NCI-H1694 treated with DMSO at 0.1 percent for 48 hours (cell line): ENCODE measurements around the gene PSKH1.

Experiments used
- DNase-seq: peaks from one replicate; lab custom pipeline; 2025; lab: John Stamatoyannopoulos, UW

Gene PSKH1

GRCh38 chr16:67940446-67941089, 47.5 kb downstream of the PSKH1 start:
- DNase-seq, result no peak

GRCh38 chr16:67941469-67942199, 48.6 kb downstream of the PSKH1 start:
- no peak for DNase-seq

GRCh38 chr16:67942200-67942509, 49.1 kb downstream of the PSKH1 start:
- DNase-seq, result no peak

GRCh38 chr16:67942510-67943255, 49.6 kb downstream of the PSKH1 start:
- DNase-seq, result no peak

GRCh38 chr16:67943256-67943618, 50.2 kb downstream of the PSKH1 start:
- no peak for DNase-seq

DNA sequence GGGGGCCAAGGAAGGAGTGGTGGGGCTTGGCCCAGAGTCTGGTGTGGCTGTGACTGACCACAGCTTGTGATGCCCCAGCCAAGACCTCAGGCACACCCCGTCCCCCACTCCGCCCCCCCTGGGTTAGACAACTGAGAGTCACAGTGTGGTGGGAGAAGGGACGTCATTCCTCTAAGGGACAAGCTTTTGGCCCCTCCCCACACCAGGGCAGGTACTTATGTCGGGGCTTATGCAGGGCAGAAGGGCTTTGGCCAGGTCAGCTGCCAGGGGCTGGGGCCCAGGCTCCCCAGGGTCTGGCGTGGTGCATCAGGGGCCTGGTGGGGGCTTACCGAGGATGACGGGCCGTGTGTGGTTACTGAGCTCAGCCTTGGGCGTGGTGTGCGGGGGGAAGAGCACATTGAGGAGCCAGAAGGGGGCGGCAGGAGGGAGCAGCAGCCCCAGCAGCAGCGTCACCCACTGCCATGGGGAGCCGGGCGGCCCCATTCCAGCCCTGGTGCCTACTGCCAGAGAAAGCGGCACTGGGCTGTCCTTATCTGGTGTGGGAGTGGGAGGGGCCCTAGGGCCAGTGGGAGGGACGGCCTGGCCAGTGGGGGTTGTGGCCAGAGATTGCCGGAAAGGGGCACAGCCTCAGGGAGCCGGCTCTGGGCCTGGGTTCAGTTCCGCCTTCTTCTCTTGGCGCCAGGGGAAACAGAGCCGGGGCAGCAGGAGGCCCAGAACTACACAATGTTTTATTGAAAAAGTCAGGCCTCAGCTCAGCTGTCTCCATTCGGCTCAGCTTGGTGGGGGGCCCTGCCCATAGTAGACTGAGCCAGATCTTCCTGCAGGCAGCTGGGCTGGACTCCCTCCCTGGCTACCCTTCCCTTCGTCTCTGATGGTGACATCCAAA, 50.8 kb downstream of the PSKH1 start, which contains the start of gene LCAT:
Gene LCAT (minus strand): TSS at position 502 of the 886 bp plus-strand sequence. CDS start 19 bp downstream, at position 483.
- no peak for DNase-seq

GRCh38 chr16:67944690-67945391, 51.8 kb downstream of the PSKH1 start:
- no peak for DNase-seq

GRCh38 chr16:67945392-67945933, 52.4 kb downstream of the PSKH1 start:
- DNase-seq, result no peak

- DNase-seq, result no peak
Observed at GRCh38 chr16:67946128-67946569, 53.1 kb downstream of the PSKH1 start.

DNA sequence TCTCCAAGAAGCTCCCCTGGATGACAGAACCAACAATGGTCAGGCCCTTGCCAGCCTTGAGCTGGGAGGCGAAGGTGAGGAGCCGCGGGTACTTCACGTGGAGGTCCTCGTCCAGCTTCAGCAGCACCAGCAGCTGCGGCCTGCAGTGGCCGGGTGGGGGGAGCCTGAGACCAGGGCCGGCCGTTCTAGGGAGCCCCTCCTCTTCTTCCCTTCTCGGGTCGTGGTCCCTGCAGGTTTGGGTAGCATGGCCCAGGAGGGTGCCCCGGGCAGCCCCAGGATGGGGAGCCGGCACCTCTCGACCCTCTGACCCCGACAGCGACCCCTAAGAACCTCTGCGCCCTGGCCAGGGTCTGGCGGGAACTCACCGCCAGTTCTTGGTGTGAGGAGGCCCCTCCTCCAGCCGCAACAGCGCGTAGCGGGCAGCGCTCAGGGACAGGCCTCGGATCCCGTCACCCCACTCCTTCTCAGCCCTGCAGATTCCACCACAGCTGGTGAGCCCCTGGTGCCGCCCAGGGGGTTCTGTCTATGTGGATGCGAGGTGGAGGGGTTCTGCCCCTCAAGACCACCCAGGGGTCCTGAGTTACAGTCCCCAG, 54.0 kb downstream of the PSKH1 start:
- DNase-seq, result no peak

- no peak for DNase-seq
Observed at GRCh38 chr16:67948015-67948414, 55.0 kb downstream of the PSKH1 start.

GRCh38 chr16:67949645-67950044, 56.6 kb downstream of the PSKH1 start:
- DNase-seq, result no peak

GRCh38 chr16:67950335-67950843, 57.3 kb downstream of the PSKH1 start:
- no peak for DNase-seq

DNA sequence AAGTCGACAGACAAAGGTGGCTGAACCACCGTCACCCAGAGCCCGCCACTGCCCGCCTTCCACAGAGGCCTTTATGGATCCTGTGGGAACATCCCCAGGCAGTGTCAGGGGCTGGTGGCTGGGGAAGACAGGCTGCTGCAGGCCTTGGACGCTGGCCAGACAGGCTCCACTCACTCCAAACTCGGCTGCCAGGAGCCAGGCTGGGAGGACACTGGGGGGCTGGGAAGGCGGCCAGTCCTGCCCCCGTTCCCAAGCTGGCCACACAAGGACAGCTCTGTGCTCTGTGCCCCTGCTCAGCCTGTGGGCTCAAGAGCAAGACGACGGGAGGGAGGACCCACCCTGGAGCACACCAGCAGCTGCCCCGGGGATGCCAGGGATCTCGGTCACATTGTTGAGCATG, 58.4 kb downstream of the PSKH1 start:
- DNase-seq, result no peak

DNA sequence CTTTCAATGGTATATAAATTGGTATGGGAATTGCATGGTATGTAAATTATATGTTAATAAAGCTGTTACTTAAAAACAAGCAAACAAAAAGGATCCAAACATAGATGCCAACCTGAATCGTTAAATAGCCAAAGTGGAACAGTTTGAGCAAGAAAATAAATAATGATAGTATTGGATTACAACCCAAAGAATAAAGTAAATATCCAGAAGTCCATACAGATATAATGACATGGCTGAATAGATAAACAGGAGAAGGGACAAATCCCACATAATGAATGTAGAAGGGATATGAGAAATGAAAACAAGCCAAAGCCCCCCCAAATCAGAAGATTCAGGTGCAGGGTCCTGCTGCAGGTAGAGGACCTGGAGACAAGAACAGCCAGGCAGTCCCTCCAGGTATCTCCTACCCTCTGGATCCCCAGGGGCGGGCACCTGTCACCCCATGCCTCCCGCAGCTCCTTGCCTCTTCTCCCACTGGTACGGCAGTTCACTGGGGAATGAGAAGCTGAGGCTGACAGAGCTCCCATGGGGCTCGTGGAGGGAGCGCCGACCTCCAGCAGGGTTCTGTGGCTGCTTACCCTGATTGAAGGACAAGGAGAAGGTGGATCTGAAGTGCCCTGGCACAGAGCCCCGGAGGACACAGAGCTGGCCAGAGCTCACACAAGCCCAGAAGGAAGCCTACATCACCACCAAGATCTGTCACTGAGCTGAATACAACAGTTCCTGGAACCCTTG, 60.8 kb downstream of the PSKH1 start:
- DNase-seq, result no peak

DNA sequence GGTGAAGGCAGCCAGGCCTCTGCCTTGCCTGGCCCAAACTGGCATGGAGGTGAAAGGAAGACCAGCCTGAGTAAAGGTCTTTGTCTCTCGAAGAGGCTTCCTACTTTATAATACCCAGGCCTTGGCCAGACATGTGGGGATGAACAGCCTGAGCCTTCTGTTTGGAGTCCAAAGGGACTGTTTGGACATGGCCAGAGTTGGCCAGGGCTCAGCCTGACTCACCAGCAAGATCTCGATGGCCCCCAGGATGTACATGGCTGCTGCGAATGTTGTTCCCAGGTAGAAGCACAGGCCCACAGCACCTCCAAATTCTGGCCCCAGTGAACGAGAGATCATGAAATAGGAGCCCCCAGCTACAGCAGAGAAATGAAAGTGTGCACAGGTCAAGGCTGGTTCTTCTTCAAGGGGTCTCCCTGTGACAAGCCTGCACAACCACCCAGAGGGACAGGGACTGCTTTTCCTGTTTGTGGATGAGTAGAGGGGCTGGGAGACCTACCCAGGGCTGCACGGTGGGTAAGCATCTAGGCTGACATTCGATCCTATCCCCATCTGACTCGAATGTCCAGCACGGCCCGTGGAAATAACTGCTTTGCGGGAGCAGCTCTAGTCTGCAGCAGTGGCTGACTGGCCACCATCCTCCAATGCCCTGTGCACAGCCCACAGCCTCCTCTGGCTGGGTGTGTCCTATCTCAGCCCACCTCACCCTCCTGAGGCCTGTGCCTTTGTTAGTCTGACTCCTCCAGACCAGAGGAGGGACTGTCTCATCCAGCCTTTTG, 61.6 kb downstream of the PSKH1 start:
- no peak for DNase-seq

GRCh38 chr16:67957622-67958021, 64.6 kb downstream of the PSKH1 start:
- DNase-seq, result no peak

DNA sequence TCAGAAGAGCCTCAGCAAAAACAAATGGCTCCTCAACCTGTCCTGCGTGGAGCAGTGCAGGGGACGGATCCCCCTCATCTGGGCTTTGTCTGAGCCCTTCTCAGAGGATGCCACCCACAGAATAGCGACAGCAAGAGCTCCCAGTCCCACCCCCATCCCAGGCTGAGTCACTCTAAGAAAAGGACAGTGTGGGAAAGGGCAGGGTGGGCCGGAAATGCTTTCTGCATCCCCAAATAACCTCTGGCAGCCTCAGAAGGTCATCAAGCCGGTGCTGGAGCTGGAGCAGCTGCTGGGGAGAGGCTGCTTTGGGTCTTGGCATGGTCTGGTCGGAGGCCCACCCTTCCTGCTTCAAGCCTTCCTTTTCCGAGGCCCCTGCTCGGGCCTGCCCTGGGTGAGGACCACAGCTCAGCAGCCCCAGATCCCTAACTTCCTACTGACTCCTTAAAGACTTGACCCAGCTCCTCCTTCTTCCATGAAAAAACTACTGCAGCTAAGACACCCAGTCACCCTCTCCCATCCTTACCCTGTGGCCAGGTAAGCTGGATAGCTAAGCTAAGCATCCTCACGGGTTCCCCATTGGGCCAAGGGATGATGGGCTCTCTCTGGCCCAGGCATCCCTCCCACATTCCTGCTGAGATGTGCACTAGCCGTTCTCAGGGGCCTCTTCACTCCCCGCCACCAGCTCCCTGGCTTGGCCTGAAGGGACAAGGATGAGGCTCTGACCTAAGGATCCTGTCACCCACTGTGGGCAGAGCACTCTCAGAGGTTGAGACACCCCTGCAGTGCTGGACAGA, 66.7 kb downstream of the PSKH1 start:
- no peak for DNase-seq
